Suprapubic skin (tissue), 4 donors: Measurements from ENCODE around the gene CYP4F22. TPM values are rescaled to one million over a fixed set of nuclear protein-coding genes. Genes with fewer than 3 reads are reported as not detected.
"Not testable (repeated sequence)": the region's sequence is repeated elsewhere in the genome, so short reads cannot be mapped to it uniquely, and the experiment has no call there.

ENCODE experiments used
- DNase-seq, 2 donors: peaks; one replicate each; pipeline ENCODE4 v3.0.0-alpha.2; 2019; ENCODE audit warnings: low spot score in 2 of 2
- H3K27ac ChIP-seq: fragments of 200-600 bp; sonication (generic); one replicate; pipeline ENCODE4 v1.5.1; 2019
- H3K27me3 ChIP-seq: fragments of 200-600 bp; sonication (generic); one replicate; pipeline ENCODE4 v1.5.1; 2019
- H3K36me3 ChIP-seq: fragments of 200-600 bp; sonication (generic); one replicate; pipeline ENCODE4 v1.5.1; 2019
- H3K4me1 ChIP-seq: fragments of 200-600 bp; sonication (generic); one replicate; pipeline ENCODE4 v1.5.1; 2019
- H3K4me3 ChIP-seq: fragments of 200-600 bp; sonication (generic); one replicate; pipeline ENCODE4 v1.5.1; 2019; ENCODE audit warnings: mild to moderate bottlenecking
- H3K9me3 ChIP-seq: fragments of 200-600 bp; sonication (generic); one replicate; pipeline ENCODE4 v1.5.1; 2019
- CTCF ChIP-seq, 2 donors: fragments of 200-600 bp in 1 of 2; fragments of 450-650 bp in 1 of 2; sonication (generic) in 1 of 2; IDR thresholded peaks; one replicate each; pipeline ENCODE4 v1.5.1; 2016 to 2019; ENCODE audit warnings: antibody characterized with exemption in 2 of 2, mild to moderate bottlenecking in 1 of 2, moderate library complexity in 1 of 2
- EP300 ChIP-seq: sonication (generic); formaldehyde crosslinking; IDR thresholded peaks from one replicate; pipeline ENCODE4 v1.6.1; 2017; ENCODE audit warnings: antibody characterized with exemption
- POLR2A ChIP-seq, 2 donors: fragments of 450-650 bp; IDR thresholded peaks; one replicate each; pipeline ENCODE4 v1.6.1; 2017; ENCODE audit warnings: antibody characterized with exemption in 2 of 2, mild to moderate bottlenecking in 2 of 2, moderate library complexity in 2 of 2
- POLR2AphosphoS5 ChIP-seq, 3 donors: sonication (generic); formaldehyde crosslinking; IDR thresholded peaks; one replicate each; pipeline ENCODE4 v1.6.1; 2017; ENCODE audit warnings: antibody characterized with exemption in 3 of 3
- WGBS: methylation state at CpG from one replicate; pipeline ENCODE4 v1.1.5; 2018; 5-methylcytosine and 5-hydroxymethylcytosine counted together
- total RNA-seq, 4 donors: library from RNA; depleted of rRNA; stranded (reverse); fragments of >200 nt; gene quantifications; one replicate each; pipeline ENCODE4 v1.1.0, GENCODE V29; 2016

CYP4F22 gene
- total RNA-seq, 4 donors from 2014 or later: 26.0 to 77.7 (median 55.5) TPM

- Histone ChIP-seq H3K27ac (no peak overlapping the region), H3K36me3 (no peaks in the 10 kb centered on the region), H3K27me3 (peaks cover 10% of the 10 kb centered on the region), H3K4me1 (no peaks in the 10 kb centered on the region), H3K9me3 (no peaks in the 10 kb centered on the region), H3K4me3 (no peak overlapping the region)
- 71% methylated on average over 5 of the region's 5 CpGs for WGBS
- DNase-seq: no peak
- TF ChIP-seq EP300 (no peak), POLR2AphosphoS5 (IDR thresholded peaks at IDR 0.05) (no peak), POLR2A (IDR thresholded peaks at IDR 0.05) (no peak), CTCF (IDR thresholded peaks at IDR 0.05) (no peak)
Measured at GRCh38 chr19:15589760-15590451, 81.6 kb downstream of the CYP4F22 start.

- no peak overlapping the region for H3K4me3 ChIP-seq
- no peaks in the 10 kb centered on the region for H3K4me1 ChIP-seq
- H3K27ac ChIP-seq: no peak overlapping the region
- H3K9me3 ChIP-seq: no peaks in the 10 kb centered on the region
- WGBS: 71% methylated on average over 4 of the region's 4 CpGs
- no peak for DNase-seq
- no peak for TF ChIP-seq EP300
- no peak for TF ChIP-seq POLR2A (IDR thresholded peaks at IDR 0.05)
- no peak for TF ChIP-seq POLR2AphosphoS5 (IDR thresholded peaks at IDR 0.05)
- no peak for TF ChIP-seq CTCF (IDR thresholded peaks at IDR 0.05)
- no peaks in the 10 kb centered on the region for H3K36me3 ChIP-seq
- peaks cover 6% of the 10 kb centered on the region for H3K27me3 ChIP-seq
Measured at GRCh38 chr19:15591796-15592195, 83.5 kb downstream of the CYP4F22 start.

GRCh38 chr19:15592506-15592905 is 84.2 kb downstream of the CYP4F22 start:
- H3K36me3 ChIP-seq, DNase-seq, H3K9me3 ChIP-seq, H3K27ac ChIP-seq, H3K4me3 ChIP-seq, H3K4me1 ChIP-seq, H3K27me3 ChIP-seq: not testable (repeated sequence)
- WGBS: 36% methylated on average over 5 of the region's 5 CpGs

GRCh38 chr19:15593766-15594165 is 85.4 kb downstream of the CYP4F22 start:
- not testable (repeated sequence) for H3K36me3 ChIP-seq, H3K4me3 ChIP-seq, H3K9me3 ChIP-seq, H3K4me1 ChIP-seq, H3K27ac ChIP-seq, H3K27me3 ChIP-seq
- peak in 1 of 2 donors; percentile 4 for DNase-seq
- WGBS: 76% methylated on average over 4 of the region's 4 CpGs

- no peak overlapping the region for H3K4me3 ChIP-seq
- no peak for DNase-seq
- H3K27ac ChIP-seq: no peak overlapping the region
- no peak for TF ChIP-seq CTCF (IDR thresholded peaks at IDR 0.05)
- no peak for TF ChIP-seq POLR2AphosphoS5 (IDR thresholded peaks at IDR 0.05)
- no peak for TF ChIP-seq EP300
- TF ChIP-seq POLR2A (IDR thresholded peaks at IDR 0.05): no peak
- no peaks in the 10 kb centered on the region for H3K4me1 ChIP-seq
- H3K9me3 ChIP-seq: no peaks in the 10 kb centered on the region
- WGBS: 26% methylated on average over 6 of the region's 6 CpGs
- H3K36me3 ChIP-seq: no peaks in the 10 kb centered on the region
- peaks cover 4% of the 10 kb centered on the region for H3K27me3 ChIP-seq
Measured at GRCh38 chr19:15595069-15595468, 86.7 kb downstream of the CYP4F22 start.

Other genes starting within 250 kb of the CYP4F22 start
- gene BRD4, start 176.0 kb upstream of the CYP4F22 start, total RNA-seq: 100 to 1,000 TPM in 1 of 4 donors, 10 to 100 TPM in 3; 54.8 to 111 (median 68.3) TPM
- 10 to 100 TPM; 25.3 to 77.9 (median 41.6) TPM for gene AKAP8, start 128.7 kb upstream of the CYP4F22 start, total RNA-seq
- 100 to 1,000 TPM in 2 of 4 donors, 10 to 100 TPM in 2; 97.5 to 259 (median 118) TPM for gene AKAP8L, start 89.5 kb upstream of the CYP4F22 start, total RNA-seq
- 10 to 100 TPM; 39.1 to 44.9 (median 41.0) TPM for gene WIZ, start 58.6 kb upstream of the CYP4F22 start, total RNA-seq
- gene RASAL3, start 44.0 kb upstream of the CYP4F22 start, total RNA-seq: 1 to 10 TPM in 2 of 4 donors, under 1 TPM in 2; 0.70 to 2.4 (median 1.0) TPM
- under 1 TPM in 1 of 4 donors, not detected in 3; 0.21 TPM for gene PGLYRP2, start 29.0 kb upstream of the CYP4F22 start, total RNA-seq
- gene CYP4F8, start 106.7 kb downstream of the CYP4F22 start, total RNA-seq: 10 to 100 TPM; 14.5 to 18.7 (median 14.9) TPM
- 10 to 100 TPM in 3 of 4 donors, 1 to 10 TPM in 1; 9.5 to 14.4 (median 12.2) TPM for gene CYP4F3, start 132.4 kb downstream of the CYP4F22 start, total RNA-seq
- 100 to 1,000 TPM in 1 of 4 donors, 10 to 100 TPM in 3; 63.3 to 233 (median 84.3) TPM for gene CYP4F12, start 164.6 kb downstream of the CYP4F22 start, total RNA-seq
- gene OR10H2, start 219.5 kb downstream of the CYP4F22 start, total RNA-seq: not detected
- not detected for gene OR10H3, start 229.5 kb downstream of the CYP4F22 start, total RNA-seq